ENCODE data around the gene PLPP4.

PLPP4 gene

DNA sequence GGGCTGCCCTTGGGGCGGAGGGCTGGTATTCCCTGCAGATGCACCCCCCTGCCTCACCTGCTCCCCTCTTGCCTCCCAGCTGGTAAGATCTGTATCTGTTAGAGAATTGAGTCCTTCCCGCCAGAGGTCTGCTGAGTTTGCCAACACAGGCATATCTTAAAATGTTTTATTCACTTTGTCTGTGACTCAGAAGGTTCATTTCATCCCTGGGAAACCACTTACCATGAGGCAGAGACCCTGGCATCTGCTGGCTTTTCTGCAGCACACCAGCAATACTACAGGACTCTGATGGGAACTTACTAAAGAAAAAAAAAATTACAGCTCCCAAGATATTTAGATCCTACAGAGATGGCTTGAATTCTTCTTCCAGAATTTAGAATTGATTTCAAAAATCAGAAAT, 131.3 kb downstream of the PLPP4 start:
- in situ Hi-C loops (cut with MboI; ENCODE audit: low pct_unique_long_range_greater_than_20kb, low sequenced_read_pairs, unreplicated experiment) = no loop called here

DNA sequence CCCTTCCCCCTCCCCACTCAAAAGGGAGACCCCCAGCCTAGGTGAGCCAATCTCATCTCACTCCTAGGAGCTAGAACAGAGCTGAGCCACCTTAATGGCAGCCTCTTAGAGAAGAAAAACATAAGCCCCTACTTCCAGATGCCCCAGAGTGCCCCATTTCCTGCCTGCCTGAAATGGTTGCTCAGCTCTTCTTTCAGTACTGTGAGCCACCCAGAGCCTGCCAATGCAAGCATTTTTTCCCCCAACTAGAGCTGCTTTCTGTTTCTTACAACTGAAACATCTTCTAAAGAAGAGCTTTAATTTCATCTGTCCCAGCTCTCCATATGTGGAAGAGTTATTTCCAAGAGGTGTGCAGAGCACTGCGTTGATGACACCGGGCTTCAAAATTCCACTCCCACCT, 136.7 kb downstream of the PLPP4 start:
- DNase-seq (ENCODE audit: low spot score) = no peak
- TF ChIP-seq, protein P1, sequence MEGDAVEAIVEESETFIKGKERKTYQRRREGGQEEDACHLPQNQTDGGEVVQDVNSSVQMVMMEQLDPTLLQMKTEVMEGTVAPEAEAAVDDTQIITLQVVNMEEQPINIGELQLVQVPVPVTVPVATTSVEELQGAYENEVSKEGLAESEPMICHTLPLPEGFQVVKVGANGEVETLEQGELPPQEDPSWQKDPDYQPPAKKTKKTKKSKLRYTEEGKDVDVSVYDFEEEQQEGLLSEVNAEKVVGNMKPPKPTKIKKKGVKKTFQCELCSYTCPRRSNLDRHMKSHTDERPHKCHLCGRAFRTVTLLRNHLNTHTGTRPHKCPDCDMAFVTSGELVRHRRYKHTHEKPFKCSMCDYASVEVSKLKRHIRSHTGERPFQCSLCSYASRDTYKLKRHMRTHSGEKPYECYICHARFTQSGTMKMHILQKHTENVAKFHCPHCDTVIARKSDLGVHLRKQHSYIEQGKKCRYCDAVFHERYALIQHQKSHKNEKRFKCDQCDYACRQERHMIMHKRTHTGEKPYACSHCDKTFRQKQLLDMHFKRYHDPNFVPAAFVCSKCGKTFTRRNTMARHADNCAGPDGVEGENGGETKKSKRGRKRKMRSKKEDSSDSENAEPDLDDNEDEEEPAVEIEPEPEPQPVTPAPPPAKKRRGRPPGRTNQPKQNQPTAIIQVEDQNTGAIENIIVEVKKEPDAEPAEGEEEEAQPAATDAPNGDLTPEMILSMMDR (IDR thresholded peaks at IDR 0.05; ENCODE audit: extremely low read depth, insufficient read depth, missing control alignments) = no peak
- in situ Hi-C loops (cut with MboI; ENCODE audit: low pct_unique_long_range_greater_than_20kb, low sequenced_read_pairs, unreplicated experiment) = no loop called here

More for the DNA sequence above, 131.3 kb downstream of the PLPP4 start:
- TF ChIP-seq, protein P1 (IDR thresholded peaks at IDR 0.05; ENCODE audit: extremely low read depth, insufficient read depth, missing control alignments) = no peak
- no peak for DNase-seq (ENCODE audit: low spot score)

DNA sequence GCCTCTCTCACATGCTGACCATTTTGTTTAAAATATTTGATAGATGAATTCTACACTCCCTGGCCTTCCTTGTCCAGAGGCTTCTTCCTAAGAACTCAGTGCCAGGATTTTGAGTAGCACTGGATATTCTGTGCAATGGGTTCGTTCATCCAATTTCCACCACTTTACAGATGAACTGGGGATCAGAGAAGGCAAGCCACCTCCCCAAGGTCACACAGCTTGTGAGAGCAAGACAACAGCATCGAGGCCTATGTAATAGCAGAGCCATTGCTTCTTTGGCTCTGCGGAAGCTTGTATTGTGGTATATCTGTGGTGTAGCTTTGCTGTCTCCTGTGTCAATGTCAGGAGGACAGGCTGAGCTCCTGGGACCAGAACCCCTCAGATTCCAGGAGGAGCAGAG, 140.9 kb downstream of the PLPP4 start:
- no peak for DNase-seq (ENCODE audit: low spot score)
- TF ChIP-seq, protein P1 (IDR thresholded peaks at IDR 0.05; ENCODE audit: extremely low read depth, insufficient read depth, missing control alignments) = no peak
- in situ Hi-C loops (cut with MboI; ENCODE audit: low pct_unique_long_range_greater_than_20kb, low sequenced_read_pairs, unreplicated experiment) = no loop called here

DNA sequence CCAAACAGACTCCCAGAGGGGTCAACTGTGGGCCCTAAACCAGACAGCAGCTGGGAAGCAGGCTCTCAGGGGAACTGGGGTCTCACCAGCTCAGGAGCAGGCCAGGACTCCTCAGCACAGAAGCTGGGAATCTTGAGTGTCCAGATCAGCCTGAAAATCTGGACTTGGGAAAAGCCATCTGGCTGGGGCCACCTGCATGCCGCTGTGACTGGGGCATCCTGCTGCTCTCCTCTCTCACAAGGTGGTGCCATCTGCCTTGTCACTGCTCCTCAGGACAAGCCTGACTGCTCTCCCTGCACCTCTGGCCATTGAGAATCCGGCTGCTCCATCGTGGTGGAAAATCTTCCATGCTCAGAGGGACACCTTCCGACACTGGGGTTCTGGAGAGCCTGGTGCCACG, 141.4 kb downstream of the PLPP4 start:
- in situ Hi-C loops (cut with MboI; ENCODE audit: low pct_unique_long_range_greater_than_20kb, low sequenced_read_pairs, unreplicated experiment) = no loop called here
- TF ChIP-seq, protein P1 (IDR thresholded peaks at IDR 0.05; ENCODE audit: extremely low read depth, insufficient read depth, missing control alignments) = peak; percentile 26
- DNase-seq (ENCODE audit: low spot score) = no peak

DNA sequence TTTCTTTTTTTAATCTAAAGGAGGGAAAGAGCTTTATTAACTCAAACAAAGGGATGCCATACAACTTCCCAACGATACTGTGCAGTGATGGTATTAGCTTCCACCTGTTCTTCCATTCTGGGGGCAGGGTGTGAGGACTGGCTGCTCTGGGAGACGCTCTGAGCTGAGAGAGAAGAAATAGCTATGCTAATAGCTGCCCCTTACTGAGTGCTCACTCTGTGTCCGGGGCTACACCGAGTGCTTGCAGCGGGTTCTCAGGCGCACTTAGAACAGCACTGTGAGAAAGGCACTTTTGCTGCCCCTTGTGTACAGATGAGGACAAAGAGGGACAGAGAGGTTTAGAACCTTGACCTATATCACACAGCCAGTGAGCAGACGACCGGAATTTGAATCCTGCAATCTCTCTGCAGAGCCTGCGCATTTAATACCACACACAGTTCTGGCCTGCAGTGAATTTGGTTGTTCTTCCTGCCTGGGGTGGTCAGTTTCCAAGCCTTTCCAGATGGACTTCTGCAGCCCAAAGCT, 142.2 kb downstream of the PLPP4 start:
- in situ Hi-C loops (cut with MboI; ENCODE audit: low pct_unique_long_range_greater_than_20kb, low sequenced_read_pairs, unreplicated experiment) = no loop called here
- TF ChIP-seq, protein P1 (IDR thresholded peaks at IDR 0.05; ENCODE audit: extremely low read depth, insufficient read depth, missing control alignments) = no peak
- no peak for DNase-seq (ENCODE audit: low spot score)

DNA sequence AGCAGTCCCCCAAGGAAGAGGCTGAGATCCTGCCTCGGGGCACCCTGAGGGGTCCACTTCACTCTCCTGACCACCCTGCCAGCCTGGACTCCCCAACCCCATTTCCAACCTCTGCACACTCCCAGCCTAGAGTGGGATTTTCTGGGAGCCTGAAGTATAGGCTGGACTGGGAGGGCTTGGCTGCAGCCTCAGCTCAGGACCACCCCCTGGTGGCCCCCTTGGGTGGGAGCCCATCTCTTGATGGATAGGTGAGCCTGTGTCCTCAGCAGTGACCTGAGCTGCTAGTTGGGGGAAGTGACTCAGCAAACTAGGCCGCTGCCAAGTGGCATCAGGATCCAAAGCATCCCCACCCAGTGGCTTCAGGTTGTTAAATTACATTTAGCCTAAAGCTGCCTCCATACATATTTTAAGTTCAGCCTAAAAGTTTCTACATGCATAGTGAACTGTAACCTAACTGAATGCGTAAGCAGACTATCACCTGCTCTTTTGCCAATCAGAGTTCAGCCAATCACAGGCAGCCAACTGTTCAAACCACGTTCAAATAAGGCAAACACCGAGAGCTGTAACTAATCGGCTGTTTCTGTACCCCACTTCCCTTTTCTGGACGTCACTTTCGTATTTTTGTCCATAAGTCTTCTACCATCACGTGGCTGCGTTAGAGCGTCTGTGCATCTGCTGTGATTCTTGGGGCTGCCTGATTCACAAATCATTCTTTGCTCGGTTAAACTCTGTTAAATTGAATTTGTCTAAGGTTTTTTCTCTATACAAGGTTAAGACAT, 144.0 kb downstream of the PLPP4 start:
- TF ChIP-seq, protein P1 (IDR thresholded peaks at IDR 0.05; ENCODE audit: extremely low read depth, insufficient read depth, missing control alignments) = no peak
- in situ Hi-C loops (cut with MboI; ENCODE audit: low pct_unique_long_range_greater_than_20kb, low sequenced_read_pairs, unreplicated experiment) = no loop called here
- DNase-seq (ENCODE audit: low spot score) = no peak

Data from GM13977 (cell line).